Thyroid gland (tissue), 4 donors: Measurements from ENCODE around the gene FBXO30. TPM values are rescaled to one million over a fixed set of nuclear protein-coding genes. Genes with fewer than 3 reads are reported as not detected.

Experiments used
- DNase-seq, 2 donors: peaks; one replicate each; pipeline ENCODE4 v3.0.0-alpha.2; 2019
- H3K27ac ChIP-seq, 3 donors: fragments of 200-600 bp; sonication (generic); 1 replicate in 2 of 3; 2 replicates in 1 of 3; pipeline ENCODE4 v1.5.1; 2016 to 2019; ENCODE audit warnings: mild to moderate bottlenecking in 1 of 3, moderate library complexity in 1 of 3
- H3K27me3 ChIP-seq: fragments of 200-600 bp; sonication (generic); one replicate; pipeline ENCODE4 v1.5.1; 2019
- H3K36me3 ChIP-seq, 2 donors: fragments of 200-600 bp; sonication (generic); one replicate each; pipeline ENCODE4 v1.5.1; 2016 to 2019
- H3K4me1 ChIP-seq, 2 donors: fragments of 200-600 bp; sonication (generic); one replicate each; pipeline ENCODE4 v1.5.1; 2017 to 2019
- H3K4me3 ChIP-seq, 3 donors: fragments of 200-600 bp; sonication (generic); replicated peaks in 1 of 3; 1 replicate in 2 of 3; 2 replicates in 1 of 3; pipeline ENCODE4 v1.5.1; 2016; ENCODE audit warnings: mild to moderate bottlenecking in 1 of 3
- H3K9me3 ChIP-seq: fragments of 200-600 bp; sonication (generic); one replicate; pipeline ENCODE4 v1.5.1; 2017
- POLR2A ChIP-seq, 2 donors: fragments of 450-650 bp; IDR thresholded peaks; one replicate each; pipeline ENCODE4 v1.6.1; 2017; ENCODE audit warnings: antibody characterized with exemption in 2 of 2, mild to moderate bottlenecking in 2 of 2, moderate library complexity in 1 of 2
- WGBS, 2 donors: methylation state at CpG; one replicate each; pipeline ENCODE4 v1.1.5; 2017; 5-methylcytosine and 5-hydroxymethylcytosine counted together
- intact Hi-C: fragments of 100-400 bp; cut with DNase I; formaldehyde crosslinking; loops from one replicate; pipeline ENCODE4 v1.15.1; 2023
- total RNA-seq, 4 donors: library from RNA; depleted of rRNA; stranded (reverse); fragments of >200 nt; gene quantifications; one replicate each; pipeline ENCODE4 v1.2.3, GENCODE V29; 2016
- TF ChIP-seq, protein P1 (sequence below), 6 experiments: fragments of 200-600 bp in 3 of 6; fragments of 450-650 bp in 3 of 6; sonication (generic) in 3 of 6; IDR thresholded peaks; one replicate each; pipeline ENCODE4 v1.5.1; 2016 to 2019; ENCODE audit warnings: antibody characterized with exemption in 6 of 6, mild to moderate bottlenecking in 2 of 6, inconsistent platforms in 1 of 6, moderate library complexity in 1 of 6

FBXO30 gene
- total RNA-seq, 4 donors from 2014 or later: 18.8 to 33.3 (median 20.8) TPM

DNA sequence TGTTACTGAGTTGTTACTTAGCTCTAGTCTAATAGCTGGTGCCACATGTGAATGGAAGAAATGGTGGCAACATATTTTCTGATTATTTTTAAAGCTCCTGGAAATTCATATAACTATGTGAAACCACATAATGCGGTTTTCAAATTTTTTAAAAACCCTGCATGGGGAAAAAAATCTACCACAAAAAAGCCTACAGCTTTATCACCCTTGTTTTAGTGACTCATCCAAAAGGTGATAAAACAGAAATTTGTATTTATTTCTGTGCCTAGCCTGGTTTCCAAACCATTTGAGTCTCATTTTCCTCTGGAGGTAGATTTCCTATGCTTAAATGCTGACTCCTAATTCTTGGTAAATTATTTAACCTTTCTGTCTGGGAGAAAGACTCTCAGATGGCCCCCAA is 5.4 kb upstream of the FBXO30 start:
- Histone ChIP-seq H3K9me3 (no peaks in the 10 kb centered on the region), H3K27me3 (no peaks in the 10 kb centered on the region), H3K4me1 (peaks cover 0 to 9% of the 10 kb centered on the region in 2 donors), H3K27ac (no peak overlapping the region), H3K36me3 (no peaks in the 10 kb centered on the region), H3K4me3 (no peak overlapping the region)
- TF ChIP-seq, protein P1, sequence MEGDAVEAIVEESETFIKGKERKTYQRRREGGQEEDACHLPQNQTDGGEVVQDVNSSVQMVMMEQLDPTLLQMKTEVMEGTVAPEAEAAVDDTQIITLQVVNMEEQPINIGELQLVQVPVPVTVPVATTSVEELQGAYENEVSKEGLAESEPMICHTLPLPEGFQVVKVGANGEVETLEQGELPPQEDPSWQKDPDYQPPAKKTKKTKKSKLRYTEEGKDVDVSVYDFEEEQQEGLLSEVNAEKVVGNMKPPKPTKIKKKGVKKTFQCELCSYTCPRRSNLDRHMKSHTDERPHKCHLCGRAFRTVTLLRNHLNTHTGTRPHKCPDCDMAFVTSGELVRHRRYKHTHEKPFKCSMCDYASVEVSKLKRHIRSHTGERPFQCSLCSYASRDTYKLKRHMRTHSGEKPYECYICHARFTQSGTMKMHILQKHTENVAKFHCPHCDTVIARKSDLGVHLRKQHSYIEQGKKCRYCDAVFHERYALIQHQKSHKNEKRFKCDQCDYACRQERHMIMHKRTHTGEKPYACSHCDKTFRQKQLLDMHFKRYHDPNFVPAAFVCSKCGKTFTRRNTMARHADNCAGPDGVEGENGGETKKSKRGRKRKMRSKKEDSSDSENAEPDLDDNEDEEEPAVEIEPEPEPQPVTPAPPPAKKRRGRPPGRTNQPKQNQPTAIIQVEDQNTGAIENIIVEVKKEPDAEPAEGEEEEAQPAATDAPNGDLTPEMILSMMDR (IDR thresholded peaks at IDR 0.05): no peak
- no peak for TF ChIP-seq POLR2A (IDR thresholded peaks at IDR 0.05)
- DNase-seq: no peak
- intact Hi-C loops: loop anchor here (5.0 kb wide), 1 partner anchor 83 kb away; the partner anchor contains the start of gene EPM2A
- WGBS, 2 donors: 93 to 98% methylated on average over 1 of the region's 1 CpG

- intact Hi-C loops: loop anchor here (5.0 kb wide), 1 partner anchor 81 kb away; the partner anchor contains the start of gene EPM2A
- Histone ChIP-seq H3K36me3 (no peaks in the 10 kb centered on the region), H3K4me3 (no peak overlapping the region), H3K27me3 (no peaks in the 10 kb centered on the region), H3K9me3 (no peaks in the 10 kb centered on the region), H3K4me1 (peaks cover 0 to 9% of the 10 kb centered on the region in 2 donors), H3K27ac (no peak overlapping the region)
- 93% methylated on average over 2 of the region's 2 CpGs for WGBS, 2 donors
- DNase-seq: no peak
- no peak for TF ChIP-seq POLR2A (IDR thresholded peaks at IDR 0.05)
- TF ChIP-seq, protein P1 (IDR thresholded peaks at IDR 0.05): no peak
Measured at GRCh38 chr6:145818796-145819195, 4.2 kb upstream of the FBXO30 start.

GRCh38 chr6:145816392-145816791 is 1.8 kb upstream of the FBXO30 start:
- H3K9me3 ChIP-seq: no peaks in the 10 kb centered on the region
- H3K4me1 ChIP-seq: peaks cover 5 to 20% of the 10 kb centered on the region in 2 donors
- intact Hi-C loops: loop anchor here (5.0 kb wide), 1 partner anchor 79 kb away; the partner anchor contains the start of gene EPM2A
- no peak overlapping the region for H3K27ac ChIP-seq
- 97% methylated on average over 8 of the region's 8 CpGs for WGBS, 2 donors
- H3K4me3 ChIP-seq: no peak overlapping the region
- TF ChIP-seq, protein P1 (IDR thresholded peaks at IDR 0.05): no peak
- TF ChIP-seq POLR2A (IDR thresholded peaks at IDR 0.05): no peak
- H3K27me3 ChIP-seq: no peaks in the 10 kb centered on the region
- DNase-seq: no peak
- no peaks in the 10 kb centered on the region for H3K36me3 ChIP-seq

GRCh38 chr6:145815309-145816274 is 997 bp upstream of the FBXO30 start:
- H3K4me1 ChIP-seq: peaks cover 13 to 28% of the 10 kb centered on the region in 2 donors
- peak overlapping the region; percentile 35 to 72 (median 56) for H3K4me3 ChIP-seq
- peak; percentile 17 to 38 for DNase-seq
- WGBS, 2 donors: 10 to 11% methylated on average over 17 to 24 of the region's 25 CpGs
- H3K27me3 ChIP-seq: no peaks in the 10 kb centered on the region
- TF ChIP-seq POLR2A (IDR thresholded peaks at IDR 0.05): no peak
- TF ChIP-seq, protein P1 (IDR thresholded peaks at IDR 0.05): no peak
- H3K9me3 ChIP-seq: no peaks in the 10 kb centered on the region
- intact Hi-C loops: loop anchor here (5.0 kb wide), 1 partner anchor 78 kb away; the partner anchor contains the start of gene EPM2A
- H3K36me3 ChIP-seq: no peaks in the 10 kb centered on the region
- peak overlapping the region; percentile 85 to 91 (median 90) for H3K27ac ChIP-seq
